DND-41 (cell line): Measurements from ENCODE around the gene CDX1.

ENCODE experiments used
- ATAC-seq: fragments of 200-7000 bp; cut with Tn5 transposase; 3 replicates; pipeline ENCODE4 v1.9.1; 2021; ENCODE audit warnings: low read depth; ENCODE audit not compliant: insufficient read depth
- DNase-seq: peaks from one replicate; pipeline ENCODE4 v3.0.0-alpha.2; 2020
- H2AFZ ChIP-seq: 2 replicates; pipeline ENCODE4 v1.6.0; 2012; ENCODE audit warnings: low read depth, low read length
- H3K27ac ChIP-seq: 2 replicates; pipeline ENCODE4 v1.5.1; 2012; ENCODE audit warnings: low read length, inconsistent platforms
- H3K27me3 ChIP-seq: fragments of 200-600 bp; sonication (generic); 2 replicates; pipeline ENCODE4 v1.6.0; 2012; ENCODE audit warnings: low read length, mild to moderate bottlenecking, inconsistent platforms; ENCODE audit not compliant: insufficient read depth, poor library complexity
- H3K36me3 ChIP-seq: 2 replicates; pipeline ENCODE4 v1.5.1; 2012; ENCODE audit warnings: low read length, inconsistent platforms; ENCODE audit not compliant: insufficient read depth
- H3K4me1 ChIP-seq: 2 replicates; pipeline ENCODE4 v1.5.1; 2012; ENCODE audit warnings: mild to moderate bottlenecking, low read length; ENCODE audit not compliant: insufficient read depth
- H3K4me2 ChIP-seq: 2 replicates; pipeline ENCODE4 v1.6.0; 2012; ENCODE audit warnings: mild to moderate bottlenecking, moderate library complexity, low read length, inconsistent platforms; ENCODE audit not compliant: insufficient read depth
- H3K4me3 ChIP-seq, 2 experiments: fragments of 200-600 bp in 1 of 2; shearing (Covaris generic) in 1 of 2; 2 replicates each; pipeline ENCODE4 v1.5.1; 2012 to 2016; ENCODE audit warnings: inconsistent platforms in 2 of 2, low read length in 2 of 2, mild to moderate bottlenecking in 2 of 2, low read depth in 1 of 2, moderate library complexity in 1 of 2
- H3K79me2 ChIP-seq: 2 replicates; pipeline ENCODE4 v1.6.0; 2012; ENCODE audit warnings: low read length, inconsistent platforms; ENCODE audit not compliant: insufficient read depth
- H3K9ac ChIP-seq: 2 replicates; pipeline ENCODE4 v1.6.0; 2012; ENCODE audit warnings: low read depth, mild to moderate bottlenecking, inconsistent platforms, low read length, moderate library complexity
- H3K9me3 ChIP-seq: 2 replicates; pipeline ENCODE4 v1.5.1; 2012; ENCODE audit warnings: low read length, moderate library complexity, mild to moderate bottlenecking, inconsistent platforms; ENCODE audit not compliant: insufficient read depth, severe bottlenecking
- H4K20me1 ChIP-seq: 2 replicates; pipeline ENCODE4 v1.6.0; 2012; ENCODE audit warnings: low read length; ENCODE audit not compliant: insufficient read depth
- CTCF ChIP-seq: IDR thresholded peaks from 2 replicates; pipeline ENCODE4 v1.5.1; 2012; ENCODE audit warnings: borderline replicate concordance, low read length, moderate library complexity, mild to moderate bottlenecking; ENCODE audit not compliant: poor library complexity, severe bottlenecking; ENCODE audit errors: extremely low read depth
- EZH2 ChIP-seq: IDR thresholded peaks from 3 replicates; pipeline ENCODE4 v1.6.1; 2012; ENCODE audit warnings: borderline replicate concordance, low read depth, mild to moderate bottlenecking, moderate library complexity, low read length, inconsistent platforms; ENCODE audit not compliant: severe bottlenecking

The CDX1 gene

GRCh38 chr5:150149618-150150017 is 17.0 kb upstream of the CDX1 start:
- H3K9ac ChIP-seq: no peak overlapping the region
- DNase-seq (peak; percentile 33), ATAC-seq (peak; percentile 68)
- no peak overlapping the region for H3K27ac ChIP-seq
- no peak overlapping the region for H2AFZ ChIP-seq
- no peaks in the 10 kb centered on the region; the same call in none of the 2 replicates for H4K20me1 ChIP-seq
- H3K79me2 ChIP-seq: no peaks in the 10 kb centered on the region
- H3K4me1 ChIP-seq: peaks cover 9% of the 10 kb centered on the region
- no peaks in the 10 kb centered on the region for H3K27me3 ChIP-seq
- no peaks in the 10 kb centered on the region for H3K9me3 ChIP-seq
- H3K36me3 ChIP-seq: no peaks in the 10 kb centered on the region
- no peak overlapping the region for H3K4me2 ChIP-seq
- H3K4me3 ChIP-seq: no peak overlapping the region
- TF ChIP-seq EZH2 (no peak), CTCF (no peak)

DNA sequence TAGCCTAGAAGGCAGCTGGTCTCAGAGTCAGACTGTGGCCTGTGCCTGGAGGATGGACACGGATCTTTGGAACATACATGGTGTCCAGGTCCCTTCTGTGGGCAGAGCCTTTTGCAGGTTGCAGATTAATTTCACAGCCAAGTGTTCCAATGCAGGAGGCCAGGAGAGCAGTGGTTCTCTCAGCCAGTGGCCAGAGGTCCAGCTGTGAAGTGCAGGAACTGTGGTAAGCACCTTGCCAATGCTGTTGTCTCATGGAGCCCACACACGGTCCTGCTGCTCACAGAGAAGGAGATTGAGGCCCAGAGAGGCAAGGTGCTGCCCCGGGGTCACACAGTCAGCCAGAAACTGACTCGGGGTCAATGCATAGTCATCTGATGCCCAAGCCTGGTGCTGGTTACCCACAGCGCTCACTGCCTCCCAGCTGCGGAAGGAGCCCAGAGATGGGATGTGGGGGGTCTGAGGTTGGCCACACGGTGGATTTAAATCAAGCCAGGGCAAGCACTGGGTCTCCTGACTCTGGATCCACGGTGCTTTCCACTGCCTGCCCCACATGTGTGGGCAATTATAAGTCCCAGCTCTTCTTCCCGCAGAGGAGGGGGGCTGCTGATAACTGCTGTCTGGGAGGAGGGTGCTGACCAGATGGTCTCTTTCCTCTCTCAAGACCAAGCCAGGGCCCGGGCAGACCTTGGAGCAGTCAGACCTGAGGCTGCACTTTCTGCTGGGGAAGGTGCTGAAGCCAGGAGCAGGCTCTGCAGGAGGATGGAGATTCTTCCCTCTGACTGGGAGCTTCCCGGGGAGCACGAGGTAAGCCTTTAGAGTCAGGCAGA is 13.7 kb upstream of the CDX1 start:
- H3K9me3 ChIP-seq: no peaks in the 10 kb centered on the region
- H2AFZ ChIP-seq: no peak overlapping the region
- no peak overlapping the region for H3K4me3 ChIP-seq
- no peaks in the 10 kb centered on the region for H3K36me3 ChIP-seq
- H3K27ac ChIP-seq: no peak overlapping the region
- TF ChIP-seq EZH2 (no peak), CTCF (no peak)
- H3K79me2 ChIP-seq: no peaks in the 10 kb centered on the region
- H3K4me1 ChIP-seq: peaks cover 26% of the 10 kb centered on the region
- H3K9ac ChIP-seq: no peak overlapping the region
- no peak overlapping the region for H3K4me2 ChIP-seq
- DNase-seq: no peak
- H4K20me1 ChIP-seq: no peaks in the 10 kb centered on the region; the same call in none of the 2 replicates
- no peak for ATAC-seq
- H3K27me3 ChIP-seq: no peaks in the 10 kb centered on the region

GRCh38 chr5:150153483-150153882 is 13.1 kb upstream of the CDX1 start:
- H3K27me3 ChIP-seq: no peaks in the 10 kb centered on the region
- peaks cover 26% of the 10 kb centered on the region for H3K4me1 ChIP-seq
- H3K4me2 ChIP-seq: no peak overlapping the region
- H3K27ac ChIP-seq: no peak overlapping the region
- no peak for TF ChIP-seq EZH2
- no peak overlapping the region for H3K4me3 ChIP-seq
- no peak overlapping the region for H3K9ac ChIP-seq
- no peaks in the 10 kb centered on the region for H3K79me2 ChIP-seq
- no peaks in the 10 kb centered on the region for H3K9me3 ChIP-seq
- H3K36me3 ChIP-seq: no peaks in the 10 kb centered on the region
- H4K20me1 ChIP-seq: no peaks in the 10 kb centered on the region; the same call in none of the 2 replicates
- DNase-seq: no peak
- no peak for ATAC-seq
- H2AFZ ChIP-seq: no peak overlapping the region

DNA sequence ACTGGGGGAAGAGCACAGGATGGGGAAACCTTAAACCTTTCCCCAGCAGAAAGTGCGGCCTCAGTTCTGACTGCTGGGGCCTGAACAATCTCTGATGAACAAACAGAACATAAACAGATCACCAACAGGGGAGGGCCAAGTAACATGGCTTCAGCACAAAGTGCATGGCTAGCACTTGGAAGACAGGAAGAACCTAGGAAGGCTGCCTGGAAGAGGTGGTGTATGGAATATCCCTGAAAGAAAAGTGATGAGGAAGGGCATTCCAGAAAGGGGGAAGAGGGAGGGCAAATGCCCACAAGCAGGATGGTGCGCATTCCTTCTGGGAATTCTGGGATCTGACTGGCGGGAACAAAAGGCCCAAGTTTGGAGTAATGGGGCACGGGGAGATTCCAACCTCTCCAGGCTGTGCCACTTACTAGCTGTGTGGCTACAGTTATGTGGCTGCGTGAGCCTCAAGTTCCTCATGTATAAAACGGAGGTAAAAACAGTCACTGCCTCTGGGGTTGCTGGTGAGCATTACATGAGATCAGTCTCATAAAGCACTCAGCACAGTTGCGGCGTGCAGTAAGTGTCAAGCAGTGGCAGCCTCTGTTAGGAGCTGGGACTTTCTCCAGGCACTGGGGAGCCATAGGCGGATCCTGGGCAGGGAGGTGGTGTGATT is 12.5 kb upstream of the CDX1 start:
- DNase-seq: peak; percentile 38
- Histone ChIP-seq H3K36me3 (no peaks in the 10 kb centered on the region), H3K4me2 (peak overlapping the region; percentile 62), H3K27me3 (no peaks in the 10 kb centered on the region), H4K20me1 (no peaks in the 10 kb centered on the region; the same call in none of the 2 replicates), H3K4me1 (peaks cover 26% of the 10 kb centered on the region), H3K27ac (no peak overlapping the region), H3K4me3 (no peak overlapping the region), H3K9me3 (no peaks in the 10 kb centered on the region), H3K79me2 (no peaks in the 10 kb centered on the region), H2AFZ (no peak overlapping the region), H3K9ac (no peak overlapping the region)
- TF ChIP-seq CTCF (peak; percentile 8), EZH2 (no peak)
- ATAC-seq: peak; percentile 62
